HUDEP-2 (cell line): ENCODE results near the gene TMCC1.
"Not testable (repeated sequence)": the region's sequence is repeated elsewhere in the genome, so short reads cannot be mapped to it uniquely, and the experiment has no call there.

ENCODE experiments used
- DNase-seq, 76 experiments: peaks; one replicate each; lab custom pipeline; 2025; ENCODE audit not compliant: unreplicated experiment in 76 of 76; lab: John Stamatoyannopoulos, UW

TMCC1 gene

GRCh38 chr3:129615751-129616281 lies 277.7 kb downstream of the TMCC1 start:
- peak in 43 of 76 experiments; percentile 6 to 60 (median 32) for DNase-seq

GRCh38 chr3:129614927-129615363 lies 278.6 kb downstream of the TMCC1 start:
- DNase-seq: peak in 75 of 76 experiments; percentile 20 to 89 (median 71)

- no peak for DNase-seq
Observed at GRCh38 chr3:129614435-129614834, 279.1 kb downstream of the TMCC1 start.

GRCh38 chr3:129613367-129613740 lies 280.2 kb downstream of the TMCC1 start:
- no peak for DNase-seq

- DNase-seq: peak in 6 of 76 experiments; percentile 5 to 23 (median 14)
Observed at GRCh38 chr3:129612534-129613366, 280.8 kb downstream of the TMCC1 start.

GRCh38 chr3:129611812-129612533 lies 281.5 kb downstream of the TMCC1 start:
- DNase-seq: no peak

- no peak for DNase-seq
Observed at GRCh38 chr3:129611446-129611800, 282.1 kb downstream of the TMCC1 start.

- not testable (repeated sequence) for DNase-seq
Observed at GRCh38 chr3:129610794-129611445, 282.6 kb downstream of the TMCC1 start.

GRCh38 chr3:129610276-129610675 lies 283.2 kb downstream of the TMCC1 start:
- no peak for DNase-seq

- peak in 10 of 76 experiments; percentile 5 to 54 (median 27) for DNase-seq
Observed at GRCh38 chr3:129609591-129610182, 283.8 kb downstream of the TMCC1 start.

- peak in 1 of 76 experiments; percentile 13 for DNase-seq
Observed at GRCh38 chr3:129608936-129609590, 284.4 kb downstream of the TMCC1 start.

- peak in 46 of 76 experiments; percentile 4 to 69 (median 33) for DNase-seq
Observed at GRCh38 chr3:129608087-129608935, 285.2 kb downstream of the TMCC1 start.

GRCh38 chr3:129607391-129608068 lies 286.0 kb downstream of the TMCC1 start:
- DNase-seq: peak in 6 of 76 experiments; percentile 18 to 45 (median 43)

- peak in 71 of 76 experiments; percentile 11 to 88 (median 59) for DNase-seq
Observed at GRCh38 chr3:129606636-129607390, 286.7 kb downstream of the TMCC1 start, which contains the start of gene PLXND1. PLXND1 (minus strand) TSS chr3:129606676; CDS start chr3:129606639, 37 bp downstream.

GRCh38 chr3:129605922-129606635 lies 287.4 kb downstream of the TMCC1 start:
- DNase-seq: peak in 29 of 76 experiments; percentile 6 to 50 (median 29)

- DNase-seq: peak in 50 of 76 experiments; percentile 4 to 54 (median 32)
Observed at GRCh38 chr3:129605203-129605921, 288.1 kb downstream of the TMCC1 start.
